Fibroblast of skin of right biceps (primary cell): ENCODE measurements around the gene MUSK.
"Not testable (repeated sequence)": the region's sequence is repeated elsewhere in the genome, so short reads cannot be mapped to it uniquely, and the experiment has no call there.

Source experiments
- DNase-seq: peaks from one replicate; pipeline ENCODE4 v3.0.0-alpha.2; 2013

The MUSK gene

GRCh38 chr9:110812886-110813285 lies 144.3 kb downstream of the MUSK start:
- no peak for DNase-seq

- DNase-seq = no peak
These were observed 145.6 kb downstream of the MUSK start for GRCh38 chr9:110814159-110814558.

GRCh38 chr9:110815361-110815760 lies 146.8 kb downstream of the MUSK start:
- no peak for DNase-seq

DNA sequence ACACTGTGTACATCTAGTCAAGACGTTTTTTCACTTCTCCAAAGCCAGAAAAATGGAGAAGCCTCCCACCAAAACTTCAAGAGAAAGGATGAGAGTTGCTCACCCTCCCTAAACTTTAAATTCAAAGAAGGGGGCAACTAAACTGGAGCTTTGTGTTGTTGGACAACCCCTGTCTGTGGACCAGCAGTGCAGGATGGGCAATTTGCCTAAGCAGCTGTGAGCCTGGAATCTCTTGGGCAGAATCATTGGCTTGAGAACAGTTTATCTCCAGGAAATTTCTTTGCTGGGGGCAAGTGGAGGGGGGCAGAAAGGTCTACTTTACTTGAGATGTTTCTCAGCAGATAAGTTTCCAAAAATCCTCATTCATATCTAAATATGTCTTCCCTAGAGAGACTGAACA lies 151.8 kb downstream of the MUSK start:
- no peak for DNase-seq

DNA sequence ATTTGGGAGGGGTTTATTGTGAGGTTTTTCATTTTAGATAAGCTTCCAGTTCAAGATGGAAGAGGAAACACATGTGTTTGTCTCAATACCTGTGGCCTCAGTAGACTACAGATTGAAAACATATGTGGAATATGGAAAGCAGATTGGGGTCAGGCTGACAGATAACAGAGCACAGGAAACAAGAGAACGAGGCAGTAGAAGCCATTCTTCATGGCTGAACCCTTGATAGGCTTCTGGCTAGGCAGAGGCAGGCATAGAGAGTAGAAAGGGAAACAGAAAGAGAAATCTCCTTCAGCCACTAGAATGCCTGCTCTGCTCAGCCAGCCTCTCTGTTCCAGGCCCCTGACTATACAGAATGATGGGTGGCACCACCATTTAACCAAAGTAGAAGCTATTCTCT lies 152.5 kb downstream of the MUSK start:
- no peak for DNase-seq

- not testable (repeated sequence) for DNase-seq
These were observed 156.5 kb downstream of the MUSK start for GRCh38 chr9:110825129-110825528.

DNA sequence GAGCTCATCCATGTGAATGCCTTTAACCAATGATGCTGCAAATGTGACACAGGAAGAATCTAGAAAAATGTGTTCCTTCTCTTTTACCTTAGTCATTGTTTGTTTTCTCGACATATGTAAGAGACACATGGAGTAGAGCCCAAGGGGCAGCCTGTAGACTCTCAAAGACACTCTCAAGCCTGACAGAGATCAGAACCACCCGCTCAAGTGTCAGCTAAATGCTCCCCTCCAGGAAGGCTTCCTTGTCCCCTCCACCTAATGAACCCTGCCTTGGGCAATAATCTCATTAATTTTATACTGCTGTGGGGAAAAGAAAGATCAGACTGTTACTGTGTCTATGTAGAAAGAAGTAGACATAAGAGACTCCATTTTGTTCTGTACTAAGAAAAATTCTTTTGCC lies 157.4 kb downstream of the MUSK start:
- no peak for DNase-seq

- DNase-seq = not testable (repeated sequence)
These were observed 157.8 kb downstream of the MUSK start for GRCh38 chr9:110826400-110826799.

DNA sequence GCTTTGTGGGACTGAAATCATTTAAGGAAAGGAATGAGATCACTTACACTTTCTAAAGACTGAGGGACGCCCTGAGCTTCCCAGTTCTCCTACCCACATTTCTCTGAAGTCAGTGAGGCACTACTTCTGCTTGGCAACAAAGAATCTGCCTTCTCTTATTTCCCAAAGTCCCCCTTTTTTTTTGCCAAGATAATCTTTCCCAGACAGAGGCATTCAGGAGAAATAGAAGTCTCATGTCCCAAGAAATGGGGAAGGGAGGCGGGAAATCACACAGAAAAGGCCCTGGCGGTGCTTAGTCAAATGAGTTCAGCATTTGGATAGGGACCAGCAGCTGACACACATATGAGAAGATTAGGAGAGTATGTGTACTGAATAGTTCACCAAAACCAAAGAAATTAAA lies 159.7 kb downstream of the MUSK start:
- peak; percentile 77 for DNase-seq

DNA sequence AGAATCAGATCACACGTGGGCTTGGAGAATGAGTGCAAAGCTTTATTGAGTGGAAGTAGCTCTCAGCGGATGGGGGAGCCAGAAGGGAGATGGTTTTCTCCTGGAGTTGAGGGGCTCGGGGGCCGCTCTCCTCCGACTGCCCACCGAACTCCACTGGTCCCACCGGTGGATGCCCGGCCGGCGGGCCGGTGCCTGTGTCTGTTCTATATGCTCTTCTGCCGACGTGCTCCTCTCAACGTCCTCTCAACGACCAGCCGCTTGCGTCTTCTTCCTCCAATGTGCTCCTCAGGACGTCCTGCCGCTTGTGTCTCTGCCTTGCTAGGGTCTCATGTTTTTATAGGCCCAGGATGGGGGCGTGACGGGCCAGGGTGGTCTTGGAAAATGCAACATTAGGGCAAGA lies 161.9 kb downstream of the MUSK start:
- DNase-seq = no peak

DNA sequence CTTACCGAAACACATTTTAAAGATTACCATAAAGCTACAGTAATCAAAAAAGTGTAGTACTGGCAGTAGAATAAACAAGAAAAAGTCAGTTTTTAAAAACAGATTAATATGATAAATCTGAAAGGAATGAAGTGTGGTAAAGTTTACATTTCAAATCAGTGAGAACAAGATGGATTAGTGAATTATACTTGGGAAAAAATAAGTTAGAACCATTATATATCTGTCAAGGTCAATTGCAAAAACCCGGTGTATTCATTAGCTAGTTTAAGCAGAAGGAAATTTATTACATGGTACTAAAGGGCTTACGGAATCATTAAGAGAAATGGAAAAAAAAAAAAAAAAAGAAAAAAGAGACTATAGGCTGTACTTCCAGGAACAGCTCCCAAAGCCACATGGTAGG lies 164.3 kb downstream of the MUSK start:
- DNase-seq = peak; percentile 37

- peak; percentile 96 for DNase-seq
These were observed 166.8 kb downstream of the MUSK start for GRCh38 chr9:110835404-110835803.

DNA sequence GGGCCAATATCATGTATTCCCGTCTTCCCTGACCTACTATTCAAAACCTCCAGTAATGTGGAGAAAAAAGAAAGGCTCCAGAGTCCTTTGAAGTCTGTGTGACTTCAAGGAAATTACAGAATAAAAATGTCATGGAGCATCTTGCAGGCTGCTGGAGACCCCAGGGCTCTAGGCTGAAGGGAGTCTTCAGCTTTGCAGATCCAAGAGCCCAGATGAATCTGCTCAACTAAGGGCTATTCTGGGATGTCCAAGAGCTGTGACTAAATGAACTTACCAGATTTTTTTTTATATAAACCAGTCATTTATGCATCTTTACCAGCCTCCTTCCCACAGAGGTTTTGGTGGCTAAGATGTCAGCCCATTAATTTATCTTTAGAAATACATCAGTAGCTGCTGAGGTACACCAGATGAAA lies 167.3 kb downstream of the MUSK start:
- peak; percentile 82 for DNase-seq

DNA sequence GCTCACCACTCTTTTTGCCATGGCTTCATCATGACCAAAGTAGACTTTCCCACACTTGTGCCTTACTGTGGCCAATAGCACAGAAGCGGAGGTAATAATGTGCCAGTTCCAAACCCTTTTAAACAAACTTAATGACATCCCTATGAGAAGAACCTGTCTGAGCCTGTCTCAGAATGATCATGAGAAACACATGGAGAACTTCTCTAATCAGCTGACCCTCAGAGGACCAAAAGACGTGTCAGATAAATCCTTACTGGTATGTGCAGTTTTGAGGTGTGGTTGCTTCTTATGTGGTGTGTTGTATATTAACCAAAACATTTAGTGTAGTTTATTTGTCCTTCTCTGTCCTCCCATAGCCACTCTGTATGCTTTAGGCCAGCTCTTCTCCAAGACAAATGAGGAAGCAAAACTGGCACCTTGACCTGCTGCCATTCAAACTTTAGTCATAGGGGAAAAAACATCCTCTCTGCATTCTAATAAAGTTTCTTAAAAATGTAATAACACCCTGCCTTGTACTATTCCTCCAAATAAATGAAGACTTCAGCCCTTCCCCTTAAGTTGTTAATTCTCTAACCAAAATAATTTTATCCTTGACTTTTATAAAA lies 168.9 kb downstream of the MUSK start:
- DNase-seq = no peak

DNA sequence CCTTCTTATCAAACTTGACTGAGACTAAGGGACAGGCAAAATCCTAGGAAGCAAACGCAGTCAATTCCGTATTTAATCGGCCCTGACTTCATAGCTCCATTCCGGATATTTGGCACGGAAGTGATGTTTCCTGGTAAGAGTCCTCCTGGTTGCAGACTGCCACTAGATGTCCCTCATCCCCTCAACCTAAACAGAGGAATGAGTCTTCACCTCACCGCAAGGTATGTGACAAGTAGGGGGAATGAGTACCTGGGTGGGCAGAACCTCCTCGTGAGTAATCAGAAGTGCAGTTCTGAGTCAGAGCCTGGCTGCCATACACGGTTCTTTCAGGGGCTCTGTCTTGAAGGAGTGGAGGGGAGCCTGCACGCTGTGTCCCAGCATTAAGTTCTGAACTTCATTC lies 173.6 kb downstream of the MUSK start:
- DNase-seq = peak; percentile 69

GRCh38 chr9:110842986-110843385 lies 174.4 kb downstream of the MUSK start:
- DNase-seq = peak; percentile 86

DNA sequence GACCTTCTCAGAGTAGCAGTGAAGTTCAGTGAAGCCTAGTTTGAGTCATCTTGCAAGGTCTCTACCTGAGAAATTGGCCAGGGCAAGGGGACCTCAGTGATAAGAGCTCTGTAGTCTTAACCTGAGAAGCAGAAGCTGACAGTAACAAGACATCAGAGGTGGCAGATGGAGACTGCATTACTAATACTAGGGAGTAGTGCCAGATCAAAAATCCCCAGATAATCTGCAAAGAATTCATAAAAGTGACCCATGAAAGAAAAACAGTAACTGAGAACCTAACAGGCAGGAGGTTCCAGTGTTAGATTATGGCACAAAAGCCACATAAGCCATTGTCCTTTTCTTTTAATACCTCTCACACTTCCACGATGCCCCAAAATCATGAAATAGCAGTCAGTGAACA lies 175.5 kb downstream of the MUSK start:
- DNase-seq = peak; percentile 27

- peak; percentile 14 for DNase-seq
These were observed 177.6 kb downstream of the MUSK start for GRCh38 chr9:110846215-110846614.

DNA sequence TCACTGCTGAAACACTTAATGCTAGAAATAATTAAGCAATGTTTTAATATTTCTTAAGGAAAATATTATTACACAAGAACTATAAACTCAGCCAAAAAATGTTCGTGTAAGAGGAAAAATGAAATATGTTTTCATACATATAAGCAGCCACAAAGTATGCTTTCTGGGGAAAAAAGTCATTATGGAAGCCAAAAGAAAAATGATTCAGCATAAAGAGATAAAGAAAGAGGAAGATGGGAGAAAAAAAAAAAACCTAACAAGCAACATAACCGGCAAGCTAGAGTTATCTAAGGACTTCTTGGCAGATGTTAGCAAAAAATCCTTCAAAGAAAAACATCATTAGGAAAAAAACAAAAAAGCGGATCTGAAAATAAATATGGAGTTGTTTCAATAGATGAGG lies 179.1 kb downstream of the MUSK start:
- peak; percentile 69 for DNase-seq

- no peak for DNase-seq
These were observed 182.0 kb downstream of the MUSK start for GRCh38 chr9:110850401-110851135.
